Neural crest cell (in vitro differentiated cells): ENCODE measurements around the gene MYO6. TPM values are rescaled to one million over a fixed set of nuclear protein-coding genes. Genes with fewer than 3 reads are reported as not detected.

Experiments used
- DNase-seq: peaks from one replicate; pipeline ENCODE4 v3.0.0; 2021; ENCODE audit warnings: low read depth, mixed read lengths, low spot score
- H3K27ac Mint-ChIP-seq: one replicate; pipeline ENCODE4 v1.8.0; 2021; ENCODE audit warnings: mild to moderate bottlenecking, mixed read lengths; ENCODE audit not compliant: unreplicated experiment
- H3K27me3 Mint-ChIP-seq: 2 replicates; pipeline ENCODE4 v1.8.0; 2021; ENCODE audit warnings: low read depth, mild to moderate bottlenecking, mixed read lengths
- H3K36me3 Mint-ChIP-seq: 2 replicates; pipeline ENCODE4 v1.8.0; 2021; ENCODE audit warnings: low read depth, mild to moderate bottlenecking, mixed read lengths
- H3K4me1 Mint-ChIP-seq: 2 replicates; pipeline ENCODE4 v1.8.0; 2021; ENCODE audit warnings: mixed read lengths
- H3K4me3 Mint-ChIP-seq: one replicate; pipeline ENCODE4 v1.8.0; 2021; ENCODE audit warnings: mild to moderate bottlenecking, mixed read lengths
- H3K9me3 Mint-ChIP-seq: 2 replicates; pipeline ENCODE4 v1.8.0; 2021; ENCODE audit warnings: mixed read lengths
- CTCF ChIP-seq: fragments of 200-600 bp; sonication (generic); conservative IDR thresholded peaks from 2 replicates; pipeline ENCODE4 v1.5.0; 2021; ENCODE audit warnings: antibody characterized with exemption, mild to moderate bottlenecking
- total RNA-seq: library from RNA; stranded (reverse); gene quantifications from 2 replicates; pipeline ENCODE4 v1.2.1, GENCODE V29; 2021

Gene MYO6
- total RNA-seq, 1 donor from 2014 or later: 24.5 TPM

- no peak overlapping the region for H3K27ac Mint-ChIP-seq
- TF ChIP-seq CTCF: no peak
- H3K4me3 Mint-ChIP-seq: no peak overlapping the region
- H3K9me3 Mint-ChIP-seq: no peaks in the 10 kb centered on the region
- no peaks in the 10 kb centered on the region for H3K27me3 Mint-ChIP-seq
- DNase-seq: no peak
- peaks cover 3% of the 10 kb centered on the region for H3K36me3 Mint-ChIP-seq
- H3K4me1 Mint-ChIP-seq: no peaks in the 10 kb centered on the region
These were observed 125.2 kb downstream of the MYO6 start for GRCh38 chr6:75874224-75874623.

GRCh38 chr6:75876152-75876551 lies 127.1 kb downstream of the MYO6 start:
- H3K27me3 Mint-ChIP-seq: no peaks in the 10 kb centered on the region
- no peak for DNase-seq
- no peaks in the 10 kb centered on the region for H3K4me1 Mint-ChIP-seq
- no peak overlapping the region for H3K27ac Mint-ChIP-seq
- no peaks in the 10 kb centered on the region for H3K9me3 Mint-ChIP-seq
- TF ChIP-seq CTCF: no peak
- H3K36me3 Mint-ChIP-seq: peaks cover 3% of the 10 kb centered on the region
- no peak overlapping the region for H3K4me3 Mint-ChIP-seq

GRCh38 chr6:75880305-75880704 lies 131.3 kb downstream of the MYO6 start:
- DNase-seq: no peak
- no peak overlapping the region for H3K27ac Mint-ChIP-seq
- no peak for TF ChIP-seq CTCF
- H3K36me3 Mint-ChIP-seq: peaks cover 4% of the 10 kb centered on the region
- H3K4me3 Mint-ChIP-seq: no peak overlapping the region
- H3K4me1 Mint-ChIP-seq: no peaks in the 10 kb centered on the region
- H3K27me3 Mint-ChIP-seq: no peaks in the 10 kb centered on the region
- H3K9me3 Mint-ChIP-seq: no peaks in the 10 kb centered on the region

- H3K27ac Mint-ChIP-seq: no peak overlapping the region
- no peak for TF ChIP-seq CTCF
- no peaks in the 10 kb centered on the region for H3K27me3 Mint-ChIP-seq
- peaks cover 5% of the 10 kb centered on the region for H3K36me3 Mint-ChIP-seq
- H3K4me1 Mint-ChIP-seq: no peaks in the 10 kb centered on the region
- no peak overlapping the region for H3K4me3 Mint-ChIP-seq
- no peak for DNase-seq
- H3K9me3 Mint-ChIP-seq: no peaks in the 10 kb centered on the region
These were observed 133.7 kb downstream of the MYO6 start for GRCh38 chr6:75882734-75883133.

- Mint-ChIP-seq H3K36me3 (peaks cover 5% of the 10 kb centered on the region), H3K27me3 (no peaks in the 10 kb centered on the region), H3K4me1 (no peaks in the 10 kb centered on the region), H3K27ac (no peak overlapping the region), H3K4me3 (no peak overlapping the region), H3K9me3 (no peaks in the 10 kb centered on the region)
- no peak for DNase-seq
- TF ChIP-seq CTCF: no peak
These were observed 135.8 kb downstream of the MYO6 start for GRCh38 chr6:75884822-75885221.

- Mint-ChIP-seq H3K27me3 (no peaks in the 10 kb centered on the region), H3K9me3 (no peaks in the 10 kb centered on the region), H3K36me3 (peaks cover 3% of the 10 kb centered on the region), H3K4me3 (no peak overlapping the region), H3K27ac (no peak overlapping the region), H3K4me1 (peaks cover 4% of the 10 kb centered on the region)
- TF ChIP-seq CTCF: no peak
- DNase-seq: no peak
These were observed 143.3 kb downstream of the MYO6 start for GRCh38 chr6:75892384-75892783.
